HG02763 (cell line): Measurements from ENCODE around the gene OR5D16.
"Not testable (repeated sequence)": the region's sequence is repeated elsewhere in the genome, so short reads cannot be mapped to it uniquely, and the experiment has no call there.

Experiments
- ATAC-seq: cut with Tn5 transposase; IDR thresholded peaks from one replicate; pipeline ENCODE4 v1.9.1; 2021; ENCODE audit warnings: mild to moderate bottlenecking, moderate library complexity; ENCODE audit not compliant: unreplicated experiment

Gene OR5D16

GRCh38 chr11:55838452-55838851, at the start of gene OR5D16:
OR5D16 (plus strand) TSS chr11:55838752; CDS start chr11:55838752, 0 bp downstream.
- ATAC-seq: no peak

GRCh38 chr11:55791606-55792005, 46.9 kb upstream of the OR5D16 start:
- no peak for ATAC-seq

- ATAC-seq: no peak
Observed at GRCh38 chr11:55793321-55793720, 45.2 kb upstream of the OR5D16 start.

- no peak for ATAC-seq
Observed at GRCh38 chr11:55795256-55795655, 43.3 kb upstream of the OR5D16 start, which contains the start of gene OR5D14. OR5D14 (plus strand) TSS chr11:55795556; CDS start chr11:55795556, 0 bp downstream.

GRCh38 chr11:55806248-55806647, 32.3 kb upstream of the OR5D16 start:
- no peak for ATAC-seq

GRCh38 chr11:55811067-55811466, 27.5 kb upstream of the OR5D16 start, which contains the start of gene OR5L1:
OR5L1 (plus strand) TSS chr11:55811367; CDS start chr11:55811467, 100 bp downstream.
- no peak for ATAC-seq

- ATAC-seq: no peak
Observed at GRCh38 chr11:55819330-55819729, 19.2 kb upstream of the OR5D16 start, which contains the start of gene OR5D18. OR5D18 (plus strand) TSS chr11:55819630; CDS start chr11:55819630, 0 bp downstream.

GRCh38 chr11:55826919-55827318, 11.6 kb upstream of the OR5D16 start, which contains the start of gene OR5L2:
OR5L2 (plus strand) TSS chr11:55827219; CDS start chr11:55827219, 0 bp downstream.
- ATAC-seq: no peak

GRCh38 chr11:55847453-55847852, 8.9 kb downstream of the OR5D16 start:
- no peak for ATAC-seq

GRCh38 chr11:55849037-55849436, 10.5 kb downstream of the OR5D16 start:
- no peak for ATAC-seq

- no peak for ATAC-seq
Observed at GRCh38 chr11:55852141-55852540, 13.6 kb downstream of the OR5D16 start.

- ATAC-seq: no peak
Observed at GRCh38 chr11:55854704-55855103, 16.2 kb downstream of the OR5D16 start.

- ATAC-seq: not testable (repeated sequence)
Observed at GRCh38 chr11:55867354-55867753, 28.8 kb downstream of the OR5D16 start.

- not testable (repeated sequence) for ATAC-seq
Observed at GRCh38 chr11:55872731-55873130, 34.2 kb downstream of the OR5D16 start.

- not testable (repeated sequence) for ATAC-seq
Observed at GRCh38 chr11:55873146-55873545, 34.6 kb downstream of the OR5D16 start.

GRCh38 chr11:55882997-55883396, 44.4 kb downstream of the OR5D16 start, which contains the start of gene TRIM51:
TRIM51 (plus strand) TSS chr11:55883297; CDS start chr11:55885429, 2,132 bp downstream.
- ATAC-seq: not testable (repeated sequence)

GRCh38 chr11:55884995-55885394, 46.4 kb downstream of the OR5D16 start:
- ATAC-seq: not testable (repeated sequence)

GRCh38 chr11:55885481-55885880, 46.9 kb downstream of the OR5D16 start:
- ATAC-seq: not testable (repeated sequence)
